ENCODE data around the gene SEZ6.

Gene SEZ6

DNA sequence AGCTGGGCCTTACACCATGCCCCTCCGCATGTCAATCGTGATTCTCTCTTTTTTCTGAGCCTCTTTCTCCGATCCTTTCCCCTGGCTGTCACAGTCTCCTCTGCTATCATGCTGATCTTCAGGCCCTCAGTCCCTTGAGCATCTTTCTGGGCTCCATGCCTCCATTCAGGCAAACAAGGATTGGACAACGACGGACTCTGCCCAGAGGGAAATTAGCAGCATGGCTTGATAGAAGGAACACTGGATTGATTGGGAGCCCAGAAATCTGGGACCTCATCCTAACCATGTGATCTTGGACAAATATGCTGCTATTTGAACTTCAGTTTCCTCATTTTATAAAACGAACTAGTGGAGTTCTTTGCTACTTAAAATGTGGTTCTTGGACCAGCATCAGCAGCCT is 35.0 kb downstream of the SEZ6 start:
- DNase-seq, result no peak

- no peak for DNase-seq
These were observed 36.0 kb downstream of the SEZ6 start for GRCh38 chr17:28969706-28970393.

GRCh38 chr17:28968914-28969295 is 36.9 kb downstream of the SEZ6 start:
- DNase-seq, result no peak

GRCh38 chr17:28968231-28968913 is 37.5 kb downstream of the SEZ6 start:
- no peak for DNase-seq

DNA sequence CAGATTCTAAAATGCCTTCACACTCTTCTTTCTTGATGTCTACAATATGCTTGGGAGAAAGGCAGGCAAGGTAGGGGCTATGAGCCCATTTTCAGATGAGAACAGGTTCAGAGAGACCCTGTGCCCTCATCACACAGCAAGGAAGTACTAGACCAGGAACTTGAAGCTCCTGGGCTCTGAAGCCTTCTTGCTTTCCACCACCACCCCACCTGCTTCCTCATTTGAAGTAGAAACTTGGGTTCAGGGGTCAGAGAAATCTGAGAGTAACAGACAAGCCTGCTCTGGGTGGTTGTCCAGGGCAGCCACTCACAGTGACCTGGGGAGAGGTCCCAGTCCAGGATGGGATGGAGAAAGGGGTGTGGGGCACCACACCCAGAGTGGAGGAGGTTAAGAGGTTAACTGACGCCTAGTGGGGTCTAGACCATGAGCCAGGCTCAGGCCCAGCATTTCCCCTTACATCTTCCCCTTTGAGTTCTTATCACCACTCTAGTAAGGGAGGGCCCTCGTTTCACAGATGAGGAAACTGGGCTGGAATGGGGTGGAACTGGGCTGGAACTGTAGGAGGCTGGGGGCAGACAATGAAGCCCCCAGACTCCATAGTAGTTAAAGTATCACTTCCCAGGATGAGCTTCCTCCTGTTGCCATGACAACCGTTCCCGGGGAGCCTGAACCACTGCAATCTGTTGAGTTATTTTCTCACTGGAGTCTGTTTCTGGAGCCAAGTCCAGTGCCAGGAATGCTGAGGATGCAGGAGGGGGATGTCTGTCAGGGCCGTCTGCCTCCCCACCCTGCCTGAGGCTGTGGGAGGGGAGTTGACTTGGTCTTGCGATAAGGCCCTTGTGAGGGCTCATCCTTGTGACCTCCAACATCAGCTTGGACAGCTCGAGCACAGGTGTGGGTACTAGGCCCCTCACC is 38.4 kb downstream of the SEZ6 start:
- no peak for DNase-seq

- no peak for DNase-seq
These were observed 42.0 kb downstream of the SEZ6 start for GRCh38 chr17:28963841-28964240.

- DNase-seq, result no peak
These were observed 42.7 kb downstream of the SEZ6 start for GRCh38 chr17:28963055-28963611.

DNA sequence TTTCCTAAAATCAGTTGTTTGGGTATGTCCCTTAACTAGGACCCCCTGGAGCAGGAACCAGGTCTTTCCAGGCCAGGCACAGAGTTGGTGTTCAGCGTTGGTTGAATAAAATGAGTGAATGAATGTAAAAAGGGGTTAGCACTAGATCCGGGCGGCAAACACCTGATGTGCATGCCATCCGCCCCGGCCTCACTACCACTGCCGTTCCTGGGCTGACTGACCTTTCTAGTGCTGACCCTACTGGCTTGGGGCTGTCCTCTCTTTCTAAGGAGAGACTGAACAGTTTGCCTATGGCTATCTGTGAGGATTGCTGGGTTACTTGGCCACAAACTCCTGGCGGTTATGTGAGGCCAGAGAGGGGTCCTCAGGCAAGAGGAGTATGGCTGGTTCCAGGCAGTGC is 44.4 kb downstream of the SEZ6 start:
- no peak for DNase-seq

DNA sequence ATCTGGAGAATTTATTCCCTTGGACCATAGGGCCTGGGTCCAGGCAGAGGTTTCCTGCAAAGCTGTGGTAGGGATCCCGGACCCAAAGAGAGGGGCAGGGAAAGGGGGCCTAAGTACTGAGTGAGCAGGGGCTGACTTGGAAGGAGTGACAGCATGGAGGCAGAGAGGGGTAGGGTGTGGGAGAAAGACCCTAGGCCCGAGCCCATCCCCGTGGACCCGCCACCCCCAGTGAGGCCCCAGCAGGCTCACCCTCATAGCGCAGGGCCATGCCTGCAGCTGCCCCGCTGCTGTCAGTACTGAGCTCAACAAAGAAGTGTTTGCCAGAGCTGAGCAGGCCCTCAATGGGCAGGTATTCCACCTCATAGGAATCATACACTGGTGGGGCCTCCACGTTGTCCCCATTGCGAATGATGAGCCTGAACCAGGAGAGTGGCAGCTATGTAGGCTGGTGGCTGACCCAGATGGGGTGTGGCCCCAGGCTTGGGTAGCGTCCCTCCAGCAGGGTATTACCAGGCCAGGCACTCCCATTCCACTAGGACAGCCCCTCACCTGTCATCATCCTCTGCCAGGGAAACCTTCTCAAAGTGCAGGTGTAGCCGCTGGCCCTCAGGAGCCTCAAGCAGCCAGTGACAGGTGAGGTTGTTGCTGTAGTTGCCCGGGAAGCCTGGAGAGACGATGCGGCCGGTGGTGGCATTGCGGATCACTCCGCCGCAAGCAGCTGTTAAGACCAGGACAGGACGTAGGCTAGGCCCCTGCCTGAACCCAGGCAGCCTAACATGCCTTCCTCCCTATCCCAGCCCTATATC is 45.4 kb downstream of the SEZ6 start:
- DNase-seq, result no peak

DNA sequence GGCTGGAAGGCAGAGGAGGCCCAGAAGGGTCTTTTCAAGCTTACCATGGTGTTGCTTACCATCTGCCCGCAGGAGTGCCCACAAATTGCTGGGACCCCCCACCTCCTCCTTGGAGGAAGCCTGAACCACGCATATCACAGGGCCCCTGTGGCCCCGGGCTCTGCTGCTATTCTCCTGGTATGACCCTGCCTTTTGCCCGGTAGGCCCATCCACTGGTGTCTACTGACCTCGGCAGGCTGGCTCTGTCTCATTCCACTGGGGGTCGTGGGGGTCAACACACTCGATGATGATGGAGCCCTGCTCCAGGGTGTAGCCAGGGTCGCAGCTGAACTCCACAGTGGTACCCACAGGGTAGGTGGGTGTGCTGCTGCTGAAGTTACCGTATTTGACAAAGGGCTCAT is 46.4 kb downstream of the SEZ6 start:
- no peak for DNase-seq

- no peak for DNase-seq
These were observed 46.9 kb downstream of the SEZ6 start for GRCh38 chr17:28958820-28959455.

DNA sequence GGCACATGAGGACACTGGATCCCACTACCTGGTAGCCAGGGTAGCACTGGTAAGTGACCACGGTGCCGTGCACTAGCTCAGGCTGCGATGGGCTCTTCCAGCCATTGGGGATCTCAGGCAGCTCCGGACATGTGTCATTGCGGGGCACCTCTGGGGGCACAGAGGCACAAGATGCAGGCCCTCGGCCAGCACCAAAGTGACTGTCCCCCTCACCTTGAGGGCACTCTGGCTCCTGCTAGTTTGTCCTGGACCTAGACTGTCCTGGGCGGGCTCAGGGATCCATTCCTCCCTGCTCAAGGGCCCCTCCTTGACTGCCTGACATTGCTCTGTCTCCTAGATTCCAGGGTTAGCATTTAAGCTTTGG is 47.9 kb downstream of the SEZ6 start:
- no peak for DNase-seq

DNA sequence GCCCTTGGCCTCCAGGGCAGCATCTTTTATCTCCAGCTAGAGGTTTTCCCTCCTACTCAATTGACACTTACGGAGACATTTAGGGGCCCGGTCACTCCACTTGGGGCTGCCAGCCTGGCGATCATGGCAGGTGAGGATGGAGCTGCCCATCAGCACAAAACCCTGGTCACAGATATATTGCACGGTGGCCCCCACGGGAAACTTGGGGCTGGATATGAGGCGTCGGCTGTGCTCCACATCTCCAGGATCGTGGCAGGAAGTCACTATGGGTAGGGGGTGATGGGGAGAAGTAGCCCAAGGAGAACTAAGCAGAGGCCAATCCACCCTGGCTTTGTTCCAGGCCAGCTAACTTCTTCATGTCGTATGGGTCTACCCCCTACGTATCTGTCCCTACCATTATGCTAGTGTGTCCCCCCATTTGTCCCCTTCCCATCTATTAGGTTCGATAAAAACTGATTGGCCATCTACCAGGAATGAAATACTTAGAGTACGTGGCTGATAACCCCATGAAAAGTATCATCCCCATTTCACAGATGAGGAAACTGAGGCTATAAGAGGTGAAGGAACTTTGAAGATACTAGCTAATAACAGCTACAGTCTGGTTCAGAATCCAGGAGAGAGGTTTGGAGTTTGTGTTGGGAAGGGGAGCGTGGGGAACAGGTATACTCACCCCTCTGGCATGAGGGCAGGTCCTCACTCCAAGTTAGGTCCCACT is 48.4 kb downstream of the SEZ6 start:
- DNase-seq, result no peak

- DNase-seq, result no peak
These were observed 49.0 kb downstream of the SEZ6 start for GRCh38 chr17:28956861-28957260.

DNA sequence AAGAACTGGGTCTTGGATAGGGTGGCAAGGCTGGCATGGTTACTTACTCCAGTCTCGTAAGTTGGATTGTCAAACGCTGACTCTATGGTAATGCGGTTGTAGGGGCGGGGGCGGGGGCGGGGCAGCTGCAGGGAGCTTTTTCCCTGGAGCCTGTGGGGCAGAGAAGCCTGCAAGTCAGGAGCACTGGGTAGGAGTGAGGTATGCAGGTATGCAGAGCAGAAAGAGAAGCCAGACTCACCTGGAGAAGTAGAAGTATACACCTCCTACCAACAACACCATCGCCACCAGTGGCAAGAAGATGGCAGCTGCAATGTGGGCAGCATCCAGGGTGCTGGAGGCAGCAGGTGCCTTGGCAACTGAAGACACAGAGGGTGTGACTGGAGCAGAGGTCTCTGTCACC is 49.7 kb downstream of the SEZ6 start:
- no peak for DNase-seq

- DNase-seq, result no peak
These were observed 50.4 kb downstream of the SEZ6 start for GRCh38 chr17:28955408-28955807.

DNA sequence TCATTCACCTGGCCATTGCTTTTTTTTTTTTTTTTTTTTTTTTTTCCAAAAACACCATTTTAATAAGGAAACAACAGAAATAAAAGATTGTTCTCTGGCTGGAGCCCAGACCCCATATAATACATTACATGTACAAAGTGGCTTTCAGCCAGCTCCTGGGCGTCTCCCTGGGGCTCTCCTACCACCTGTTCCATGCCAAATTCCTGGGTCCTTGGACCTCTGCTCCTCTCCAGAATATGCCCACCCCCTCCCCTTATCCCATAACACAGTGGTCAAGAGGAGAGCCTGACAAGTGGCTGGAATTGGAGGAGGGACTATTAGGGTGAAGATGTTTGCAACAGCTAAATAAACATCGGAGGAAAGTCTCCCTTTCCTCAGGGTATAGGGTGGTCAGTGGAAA is 50.9 kb downstream of the SEZ6 start:
- DNase-seq, result no peak

GRCh38 chr17:28953444-28954118 is 52.3 kb downstream of the SEZ6 start:
- peak; percentile 40 for DNase-seq

DNA sequence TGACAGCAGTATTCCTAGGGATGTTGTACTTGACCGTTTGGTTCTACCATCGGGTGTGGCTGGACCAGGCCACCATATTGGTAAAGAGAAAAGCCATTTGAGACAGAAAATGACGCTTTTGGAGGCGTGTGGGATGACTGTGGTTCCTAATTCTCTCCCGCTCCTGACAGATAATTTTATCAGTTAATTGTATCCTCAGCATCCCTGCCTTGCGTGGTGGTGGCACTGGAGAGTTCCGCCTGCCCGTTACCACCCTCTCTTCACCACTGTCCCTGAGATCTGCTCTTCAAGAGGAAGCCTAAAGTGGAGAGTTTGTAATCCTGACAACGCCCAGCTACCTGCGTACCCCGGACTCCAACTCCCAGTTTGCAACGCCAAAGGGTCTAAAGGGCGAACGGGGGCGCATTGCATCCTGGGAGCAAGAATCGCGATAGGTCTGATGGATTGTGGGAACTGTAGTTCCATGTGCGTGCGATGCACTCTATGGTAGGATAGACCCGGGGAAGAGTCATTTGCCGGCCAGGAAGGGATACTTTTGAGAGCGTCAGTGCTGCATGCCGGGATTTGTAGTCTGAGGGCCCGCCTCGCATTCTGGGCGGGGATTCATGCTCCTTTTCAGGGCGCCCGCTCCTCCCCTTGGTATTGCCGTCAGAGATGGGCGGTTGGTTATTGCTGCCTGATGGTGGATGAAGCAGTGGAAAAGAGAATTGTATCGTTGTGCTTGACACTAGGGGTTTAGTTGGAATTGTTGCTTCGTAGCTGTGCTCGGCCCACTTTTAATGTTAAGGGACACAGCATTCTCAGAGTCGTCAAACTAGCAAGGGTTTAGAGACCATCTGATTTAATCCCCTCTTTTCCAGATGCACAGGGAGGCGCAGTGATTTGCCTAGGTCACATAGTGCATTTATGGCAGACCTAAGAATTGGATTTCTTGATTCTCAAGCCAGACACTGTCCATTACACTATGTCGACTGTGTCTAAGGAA is 53.5 kb downstream of the SEZ6 start:
- peak; percentile 91 for DNase-seq
